Stimulated activated CD8-positive, alpha-beta memory T cell treated with anti-CD3 and anti-CD28 coated beads, Interleukin-15, amount 100 ng/mL, for 48 hours (primary cell): ENCODE data around the gene SYTL5.

Experiments used
- DNase-seq, 2 donors: peaks; one replicate each; pipeline ENCODE4 v3.0.0-alpha.2; 2020; ENCODE audit warnings: low read depth in 2 of 2

The SYTL5 gene

GRCh38 chrX:38138900-38139299 lies 132.5 kb downstream of the SYTL5 start:
- no peak for DNase-seq

GRCh38 chrX:38142610-38143009 lies 136.3 kb downstream of the SYTL5 start:
- no peak for DNase-seq

- no peak for DNase-seq
These were observed 142.7 kb downstream of the SYTL5 start for GRCh38 chrX:38149016-38149415.

GRCh38 chrX:38150993-38151392 lies 144.6 kb downstream of the SYTL5 start:
- DNase-seq: no peak

GRCh38 chrX:38151441-38151840 lies 145.1 kb downstream of the SYTL5 start:
- DNase-seq: no peak

GRCh38 chrX:38154340-38154739 lies 148.0 kb downstream of the SYTL5 start:
- DNase-seq: no peak

GRCh38 chrX:38154818-38155217 lies 148.5 kb downstream of the SYTL5 start:
- DNase-seq: no peak

GRCh38 chrX:38156838-38157237 lies 150.5 kb downstream of the SYTL5 start:
- DNase-seq: no peak

GRCh38 chrX:38163193-38163592 lies 156.8 kb downstream of the SYTL5 start:
- DNase-seq: no peak

GRCh38 chrX:38165023-38165422 lies 158.7 kb downstream of the SYTL5 start:
- no peak for DNase-seq

- DNase-seq: no peak
These were observed 160.2 kb downstream of the SYTL5 start for GRCh38 chrX:38166478-38167083.

GRCh38 chrX:38170556-38170955 lies 164.2 kb downstream of the SYTL5 start:
- DNase-seq: no peak

GRCh38 chrX:38172596-38172995 lies 166.2 kb downstream of the SYTL5 start:
- no peak for DNase-seq

- no peak for DNase-seq
These were observed 168.8 kb downstream of the SYTL5 start for GRCh38 chrX:38175139-38175538.

GRCh38 chrX:38178396-38178795 lies 172.0 kb downstream of the SYTL5 start:
- DNase-seq: no peak
